K562 (cell line): ENCODE measurements around the gene ORAI2. TPM values are rescaled to one million over a fixed set of nuclear protein-coding genes. Genes with fewer than 3 reads are reported as not detected.
A peak's percentile ranks its signal among the peaks of the same experiment; 100 is the strongest.

Source experiments
- CC2D1A ChIP-seq: fragments of 450-650 bp; IDR thresholded peaks from 2 replicates; pipeline ENCODE4 v1.6.1; 2017; ENCODE audit warnings: mild to moderate bottlenecking
- FUS ChIP-seq: fragments of 200-400 bp; formaldehyde crosslinking; optimal IDR thresholded peaks from 2 replicates; pipeline ENCODE3; 2017; ENCODE audit warnings: low read depth, low read length
- GTF2A2 ChIP-seq: IDR thresholded peaks from 2 replicates; pipeline ENCODE4 v1.6.1; 2016; ENCODE audit warnings: mild to moderate bottlenecking, missing genetic modification characterization, missing compliant biosample characterization
- HIVEP1 ChIP-seq: fragments of 250-450 bp; sonication (Bioruptor Pico); IDR thresholded peaks from 2 replicates; pipeline ENCODE4 v1.4.0; 2020; ENCODE audit warnings: mild to moderate bottlenecking
- HNRNPL ChIP-seq: fragments of 200-400 bp; formaldehyde crosslinking; IDR thresholded peaks from 2 replicates; pipeline ENCODE4 v1.6.1; 2017; ENCODE audit warnings: low read depth, mild to moderate bottlenecking, low read length
- HSF4 ChIP-seq: fragments of 250-450 bp; sonication (Bioruptor Pico); IDR thresholded peaks from 2 replicates; pipeline ENCODE4 v2.1.2; 2022; ENCODE audit warnings: mild to moderate bottlenecking, moderate library complexity, borderline replicate concordance
- KAT7 ChIP-seq: sonication (generic); formaldehyde crosslinking; IDR thresholded peaks from 2 replicates; pipeline ENCODE4 v1.8.0; 2022; ENCODE audit warnings: missing genetic modification reagents, mild to moderate bottlenecking, borderline replicate concordance
- MXI1 ChIP-seq: IDR thresholded peaks from 2 replicates; pipeline ENCODE4 v1.6.1; 2011; ENCODE audit warnings: low read depth, mild to moderate bottlenecking, improper control_type of control experiment, low read length
- NCOA4 ChIP-seq: fragments of 450-650 bp; IDR thresholded peaks from 2 replicates; pipeline ENCODE4 v1.6.1; 2018; ENCODE audit warnings: mild to moderate bottlenecking; ENCODE audit not compliant: partially characterized antibody
- NFIC ChIP-seq: fragments of 450-650 bp; IDR thresholded peaks from 2 replicates; pipeline ENCODE4 v1.6.1; 2017; ENCODE audit warnings: mild to moderate bottlenecking, inconsistent platforms
- NFXL1 ChIP-seq: fragments of 450-650 bp; formaldehyde crosslinking; IDR thresholded peaks from 2 replicates; pipeline ENCODE4 v1.4.0; 2021; ENCODE audit warnings: mild to moderate bottlenecking
- PHF20 ChIP-seq: fragments of 450-650 bp; IDR thresholded peaks from 2 replicates; pipeline ENCODE4 v1.6.1; 2018; ENCODE audit not compliant: partially characterized antibody
- SMAD4 ChIP-seq: fragments of 250-450 bp; sonication (Bioruptor Pico); conservative IDR thresholded peaks from 2 replicates; pipeline ENCODE4 v1.8.0; 2021; ENCODE audit warnings: inconsistent platforms, mild to moderate bottlenecking, moderate library complexity
- SP2 ChIP-seq: IDR thresholded peaks from 2 replicates; pipeline ENCODE4 v1.6.1; 2011; ENCODE audit warnings: mild to moderate bottlenecking, low read depth, low read length, moderate library complexity; ENCODE audit not compliant: poor library complexity, severe bottlenecking; ENCODE audit errors: extremely low read depth
- SRSF3 ChIP-seq: fragments of 200-400 bp; formaldehyde crosslinking; IDR thresholded peaks from 2 replicates; pipeline ENCODE4 v1.6.1; 2016; ENCODE audit warnings: mild to moderate bottlenecking, low read length, moderate library complexity; ENCODE audit not compliant: insufficient read depth
- SRSF9 ChIP-seq: fragments of 200-400 bp; formaldehyde crosslinking; IDR thresholded peaks from 2 replicates; pipeline ENCODE4 v1.6.1; 2017; ENCODE audit warnings: low read depth, low read length, borderline replicate concordance
- ZNF133 ChIP-seq: fragments of 250-450 bp; sonication (Bioruptor Pico); IDR thresholded peaks from 2 replicates; pipeline ENCODE4 v1.4.0; 2020; ENCODE audit warnings: mild to moderate bottlenecking
- ZNF165 ChIP-seq: fragments of 250-450 bp; sonication (Bioruptor Pico); IDR thresholded peaks from 2 replicates; pipeline ENCODE4 v1.4.0; 2020; ENCODE audit warnings: borderline replicate concordance
- ZNF589 ChIP-seq: fragments of 200-800 bp; sonication (Bioruptor generic); IDR thresholded peaks from 2 replicates; pipeline ENCODE4 v1.6.1; 2016; ENCODE audit warnings: low read depth, missing genetic modification characterization, missing compliant biosample characterization
- ZNF668 ChIP-seq: fragments of 250-450 bp; sonication (Bioruptor Pico); IDR thresholded peaks from 2 replicates; pipeline ENCODE4 v1.8.0; 2022; ENCODE audit warnings: mild to moderate bottlenecking, inconsistent platforms
- polyA plus RNA-seq, 8 experiments: library from polyadenylated mRNA; depleted of rRNA in 4 of 8; stranded (reverse) in 5 of 8; unstranded in 3 of 8; fragments of >200 nt; fragmentation: Nextera tagmentation in 2 of 8; fragmentation: Illumina TruSeq in 1 of 8; extraction: Ambion mirVana in 2 of 8; extraction: Trizol in 1 of 8; gene quantifications; 2 replicates each; pipeline versions ENCODE4 v1.2.1 to v1.2.3, GENCODE V29; 2011 to 2014; ENCODE audit warnings: inconsistent platforms in 1 of 8, missing spikeins in 1 of 8
- total RNA-seq, 7 experiments: library from RNA; depleted of rRNA in 6 of 7; stranded (reverse); fragments of >200 nt in 6 of 7; fragmentation: Illumina TruSeq in 2 of 7; extraction: Trizol in 2 of 7; gene quantifications; 2 replicates each; pipeline versions ENCODE4 v1.2.1 to v1.2.3, GENCODE V29; 2011 to 2021; ENCODE audit warnings: low replicate concordance in 1 of 7
- TF ChIP-seq, protein P1 (sequence below): sonication (generic); IDR thresholded peaks from 2 replicates; pipeline ENCODE4 v1.6.1; 2016
- TF ChIP-seq, protein P2 (sequence below): fragments of 250-450 bp; sonication (Bioruptor Pico); IDR thresholded peaks from 2 replicates; pipeline ENCODE4 v1.6.1; 2021; ENCODE audit warnings: mild to moderate bottlenecking
- TF ChIP-seq, protein P3 (sequence below): sonication (generic); formaldehyde crosslinking; IDR thresholded peaks from 2 replicates; pipeline ENCODE4 v1.8.0; 2023; ENCODE audit warnings: missing genetic modification reagents, mild to moderate bottlenecking, borderline replicate concordance

The ORAI2 gene
- total and polyA plus RNA-seq, 9 of the 15 experiments (the other 6 are each of a cell fraction or from before 2014, with no cell fraction given) = 1.1 to 27.7 (median 9.2) TPM

DNA sequence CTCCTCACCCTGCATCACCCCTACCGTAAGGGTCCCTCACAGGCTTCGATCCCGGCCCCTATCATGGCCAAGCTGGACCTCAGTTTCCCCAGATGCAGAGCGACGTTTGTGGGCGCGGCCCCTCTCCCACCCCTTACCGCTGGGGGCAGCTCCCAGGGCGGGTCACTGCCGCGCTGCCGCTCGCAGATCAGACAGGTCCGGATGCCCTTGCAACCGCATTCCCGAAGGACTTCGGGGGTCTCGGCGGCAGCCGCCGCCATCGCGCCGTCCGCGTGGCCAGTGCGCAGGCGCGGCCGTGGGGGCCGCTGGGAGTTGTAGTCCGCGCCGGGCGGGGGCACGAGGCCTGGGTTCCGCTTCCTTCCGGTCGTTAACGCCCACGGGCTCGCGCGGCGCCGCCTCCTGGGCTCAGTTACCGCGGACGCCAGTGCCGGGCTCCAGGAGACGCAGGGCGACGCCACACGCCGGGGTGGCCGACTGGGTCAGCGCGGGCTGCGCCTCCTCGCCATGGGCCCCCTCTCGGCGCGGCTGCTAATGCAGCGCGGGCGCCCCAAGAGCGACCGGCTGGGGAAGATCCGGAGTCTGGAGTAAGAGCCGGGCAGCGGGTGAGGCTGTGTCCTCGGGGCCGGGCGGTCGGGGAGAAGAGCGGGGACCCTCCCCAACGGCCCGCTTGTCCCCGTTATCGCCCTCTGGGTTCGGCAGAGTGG is 31.4 kb downstream of the ORAI2 start, which contains the start of the genes ALKBH4 and LRWD1 (continued):
- peak; percentile 92 for TF ChIP-seq FUS
- TF ChIP-seq HIVEP1 = no peak
- TF ChIP-seq, protein P1, sequence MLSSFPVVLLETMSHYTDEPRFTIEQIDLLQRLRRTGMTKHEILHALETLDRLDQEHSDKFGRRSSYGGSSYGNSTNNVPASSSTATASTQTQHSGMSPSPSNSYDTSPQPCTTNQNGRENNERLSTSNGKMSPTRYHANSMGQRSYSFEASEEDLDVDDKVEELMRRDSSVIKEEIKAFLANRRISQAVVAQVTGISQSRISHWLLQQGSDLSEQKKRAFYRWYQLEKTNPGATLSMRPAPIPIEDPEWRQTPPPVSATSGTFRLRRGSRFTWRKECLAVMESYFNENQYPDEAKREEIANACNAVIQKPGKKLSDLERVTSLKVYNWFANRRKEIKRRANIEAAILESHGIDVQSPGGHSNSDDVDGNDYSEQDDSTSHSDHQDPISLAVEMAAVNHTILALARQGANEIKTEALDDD = no peak
- 0 out of 2 replicates have a peak, but pooled peaks have one; percentile 28 for TF ChIP-seq ZNF133 (CRISPR knock-in tag)
- no peak for TF ChIP-seq NFXL1 (CRISPR knock-in tag)
- peak; percentile 91 for TF ChIP-seq MXI1
- TF ChIP-seq ZNF165 (CRISPR knock-in tag) = 0 out of 2 replicates have a peak, but pooled peaks have one; percentile 8
- TF ChIP-seq, protein P2, sequence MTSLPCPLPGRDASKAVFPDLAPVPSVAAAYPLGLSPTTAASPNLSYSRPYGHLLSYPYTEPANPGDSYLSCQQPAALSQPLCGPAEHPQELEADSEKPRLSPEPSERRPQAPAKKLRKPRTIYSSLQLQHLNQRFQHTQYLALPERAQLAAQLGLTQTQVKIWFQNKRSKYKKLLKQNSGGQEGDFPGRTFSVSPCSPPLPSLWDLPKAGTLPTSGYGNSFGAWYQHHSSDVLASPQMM (CRISPR knock-in tag) = no peak
- peak; percentile 92 for TF ChIP-seq HNRNPL
- no peak for TF ChIP-seq ZNF668 (CRISPR knock-in tag)
- TF ChIP-seq PHF20 = peak; percentile 79
- no peak for TF ChIP-seq SP2
- TF ChIP-seq NFIC = peak; percentile 48
- no peak for TF ChIP-seq NCOA4
- TF ChIP-seq KAT7 (CRISPR knock-in tag) = peak; percentile 67; the same call in 1 of the 2 replicates
- TF ChIP-seq, protein P3, sequence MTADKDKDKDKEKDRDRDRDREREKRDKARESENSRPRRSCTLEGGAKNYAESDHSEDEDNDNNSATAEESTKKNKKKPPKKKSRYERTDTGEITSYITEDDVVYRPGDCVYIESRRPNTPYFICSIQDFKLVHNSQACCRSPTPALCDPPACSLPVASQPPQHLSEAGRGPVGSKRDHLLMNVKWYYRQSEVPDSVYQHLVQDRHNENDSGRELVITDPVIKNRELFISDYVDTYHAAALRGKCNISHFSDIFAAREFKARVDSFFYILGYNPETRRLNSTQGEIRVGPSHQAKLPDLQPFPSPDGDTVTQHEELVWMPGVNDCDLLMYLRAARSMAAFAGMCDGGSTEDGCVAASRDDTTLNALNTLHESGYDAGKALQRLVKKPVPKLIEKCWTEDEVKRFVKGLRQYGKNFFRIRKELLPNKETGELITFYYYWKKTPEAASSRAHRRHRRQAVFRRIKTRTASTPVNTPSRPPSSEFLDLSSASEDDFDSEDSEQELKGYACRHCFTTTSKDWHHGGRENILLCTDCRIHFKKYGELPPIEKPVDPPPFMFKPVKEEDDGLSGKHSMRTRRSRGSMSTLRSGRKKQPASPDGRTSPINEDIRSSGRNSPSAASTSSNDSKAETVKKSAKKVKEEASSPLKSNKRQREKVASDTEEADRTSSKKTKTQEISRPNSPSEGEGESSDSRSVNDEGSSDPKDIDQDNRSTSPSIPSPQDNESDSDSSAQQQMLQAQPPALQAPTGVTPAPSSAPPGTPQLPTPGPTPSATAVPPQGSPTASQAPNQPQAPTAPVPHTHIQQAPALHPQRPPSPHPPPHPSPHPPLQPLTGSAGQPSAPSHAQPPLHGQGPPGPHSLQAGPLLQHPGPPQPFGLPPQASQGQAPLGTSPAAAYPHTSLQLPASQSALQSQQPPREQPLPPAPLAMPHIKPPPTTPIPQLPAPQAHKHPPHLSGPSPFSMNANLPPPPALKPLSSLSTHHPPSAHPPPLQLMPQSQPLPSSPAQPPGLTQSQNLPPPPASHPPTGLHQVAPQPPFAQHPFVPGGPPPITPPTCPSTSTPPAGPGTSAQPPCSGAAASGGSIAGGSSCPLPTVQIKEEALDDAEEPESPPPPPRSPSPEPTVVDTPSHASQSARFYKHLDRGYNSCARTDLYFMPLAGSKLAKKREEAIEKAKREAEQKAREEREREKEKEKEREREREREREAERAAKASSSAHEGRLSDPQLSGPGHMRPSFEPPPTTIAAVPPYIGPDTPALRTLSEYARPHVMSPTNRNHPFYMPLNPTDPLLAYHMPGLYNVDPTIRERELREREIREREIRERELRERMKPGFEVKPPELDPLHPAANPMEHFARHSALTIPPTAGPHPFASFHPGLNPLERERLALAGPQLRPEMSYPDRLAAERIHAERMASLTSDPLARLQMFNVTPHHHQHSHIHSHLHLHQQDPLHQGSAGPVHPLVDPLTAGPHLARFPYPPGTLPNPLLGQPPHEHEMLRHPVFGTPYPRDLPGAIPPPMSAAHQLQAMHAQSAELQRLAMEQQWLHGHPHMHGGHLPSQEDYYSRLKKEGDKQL (CRISPR knock-in tag) = 0 out of 2 replicates have a peak, but pooled peaks have one; percentile 37
- TF ChIP-seq SRSF3 = no peak
- peak; percentile 94 for TF ChIP-seq SMAD4 (CRISPR knock-in tag)
- TF ChIP-seq CC2D1A = 0 out of 2 replicates have a peak, but pooled peaks have one; percentile 5
- TF ChIP-seq SRSF9 = no peak
- no peak for TF ChIP-seq GTF2A2 (tag)
- TF ChIP-seq HSF4 = no peak
- no peak for TF ChIP-seq ZNF589 (CRISPR knock-in tag)
